Measurements from ENCODE around the gene PLA2R1. TPM values are rescaled to one million over a fixed set of nuclear protein-coding genes. Genes with fewer than 3 reads are reported as not detected.

PLA2R1 gene
- polyA plus RNA-seq, 3 donors, result not detected

DNA sequence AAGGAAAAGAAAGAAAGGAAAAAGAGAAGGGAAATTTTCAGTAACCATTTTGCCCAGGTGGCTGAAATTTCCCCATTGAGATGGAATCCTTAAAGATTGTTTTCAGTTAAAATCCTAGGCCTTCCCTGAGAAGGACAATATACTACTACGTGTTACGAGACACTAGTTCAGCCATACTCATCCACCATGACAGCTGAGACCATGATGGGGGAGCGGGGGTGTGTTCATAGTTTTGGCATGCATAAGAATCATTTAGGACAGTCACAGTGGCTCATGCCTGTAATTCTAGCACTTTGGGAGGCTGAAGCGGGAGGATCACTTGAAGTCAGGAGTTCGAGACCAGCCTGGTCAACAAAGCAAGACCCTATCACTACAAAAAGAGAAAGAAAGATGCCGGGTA lies 28.0 kb downstream of the PLA2R1 start:
- Mint-ChIP-seq H3K36me3 (no peaks in the 10 kb centered on the region), H3K27me3 (ENCODE audit: low read depth in 3 of 3) (peaks cover 0 to 4% (median 0%) of the 10 kb centered on the region in 3 donors), H3K27ac (no peak overlapping the region), H3K9me3 (no peaks in the 10 kb centered on the region), H3K4me1 (no peaks in the 10 kb centered on the region), H3K4me3 (no peak overlapping the region)
- H3K36me3 ChIP-seq (replicated peaks in 1 of 2; ENCODE audit: control insufficient read depth in 1 of 2, insufficient read depth in 2 of 2, low read length in 2 of 2), result no peaks in the 10 kb centered on the region
- H3K9ac ChIP-seq (ENCODE audit: insufficient read depth, low read length, poor library complexity, severe bottlenecking), result no peak overlapping the region
- no peaks in the 10 kb centered on the region for H3K27me3 ChIP-seq (ENCODE audit: control insufficient read depth in 2 of 2, insufficient read depth in 2 of 2, low read length in 2 of 2)
- no peaks in the 10 kb centered on the region for H3K79me2 ChIP-seq (ENCODE audit: insufficient read depth, low read length)
- no peak for DNase-seq
- no peak overlapping the region for H3K4me3 ChIP-seq (replicated peaks in 1 of 3; ENCODE audit: low read depth in 2 of 3, low read length in 3 of 3)
- intact Hi-C loops (cut with micrococcal nuclease), result no loop called here
- TF ChIP-seq, protein P1, sequence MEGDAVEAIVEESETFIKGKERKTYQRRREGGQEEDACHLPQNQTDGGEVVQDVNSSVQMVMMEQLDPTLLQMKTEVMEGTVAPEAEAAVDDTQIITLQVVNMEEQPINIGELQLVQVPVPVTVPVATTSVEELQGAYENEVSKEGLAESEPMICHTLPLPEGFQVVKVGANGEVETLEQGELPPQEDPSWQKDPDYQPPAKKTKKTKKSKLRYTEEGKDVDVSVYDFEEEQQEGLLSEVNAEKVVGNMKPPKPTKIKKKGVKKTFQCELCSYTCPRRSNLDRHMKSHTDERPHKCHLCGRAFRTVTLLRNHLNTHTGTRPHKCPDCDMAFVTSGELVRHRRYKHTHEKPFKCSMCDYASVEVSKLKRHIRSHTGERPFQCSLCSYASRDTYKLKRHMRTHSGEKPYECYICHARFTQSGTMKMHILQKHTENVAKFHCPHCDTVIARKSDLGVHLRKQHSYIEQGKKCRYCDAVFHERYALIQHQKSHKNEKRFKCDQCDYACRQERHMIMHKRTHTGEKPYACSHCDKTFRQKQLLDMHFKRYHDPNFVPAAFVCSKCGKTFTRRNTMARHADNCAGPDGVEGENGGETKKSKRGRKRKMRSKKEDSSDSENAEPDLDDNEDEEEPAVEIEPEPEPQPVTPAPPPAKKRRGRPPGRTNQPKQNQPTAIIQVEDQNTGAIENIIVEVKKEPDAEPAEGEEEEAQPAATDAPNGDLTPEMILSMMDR (IDR thresholded peaks at IDR 0.05), result no peak
- no peak overlapping the region for H3K4me2 ChIP-seq (replicated peaks; ENCODE audit: extremely low read depth, low read length, poor library complexity, severe bottlenecking)
- H3K27ac ChIP-seq (ENCODE audit: low read depth in 1 of 2, low read length in 2 of 2), result no peak overlapping the region
- H3K9me3 ChIP-seq (replicated peaks in 1 of 2; ENCODE audit: control insufficient read depth in 1 of 2, insufficient read depth in 1 of 2, low read length in 2 of 2), result no peaks in the 10 kb centered on the region
- WGBS (ENCODE audit: insufficient coverage), result no CpG with 5 or more reads among the region's 6 CpGs
- H4K20me1 ChIP-seq (ENCODE audit: insufficient read depth, low read length), result no peaks in the 10 kb centered on the region
- H3K4me1 ChIP-seq (ENCODE audit: control insufficient read depth in 1 of 2, insufficient read depth in 2 of 2, low read length in 2 of 2), result no peaks in the 10 kb centered on the region
- no peak overlapping the region for H2AFZ ChIP-seq (ENCODE audit: insufficient read depth, low read depth, low read length, poor library complexity, severe bottlenecking)

DNA sequence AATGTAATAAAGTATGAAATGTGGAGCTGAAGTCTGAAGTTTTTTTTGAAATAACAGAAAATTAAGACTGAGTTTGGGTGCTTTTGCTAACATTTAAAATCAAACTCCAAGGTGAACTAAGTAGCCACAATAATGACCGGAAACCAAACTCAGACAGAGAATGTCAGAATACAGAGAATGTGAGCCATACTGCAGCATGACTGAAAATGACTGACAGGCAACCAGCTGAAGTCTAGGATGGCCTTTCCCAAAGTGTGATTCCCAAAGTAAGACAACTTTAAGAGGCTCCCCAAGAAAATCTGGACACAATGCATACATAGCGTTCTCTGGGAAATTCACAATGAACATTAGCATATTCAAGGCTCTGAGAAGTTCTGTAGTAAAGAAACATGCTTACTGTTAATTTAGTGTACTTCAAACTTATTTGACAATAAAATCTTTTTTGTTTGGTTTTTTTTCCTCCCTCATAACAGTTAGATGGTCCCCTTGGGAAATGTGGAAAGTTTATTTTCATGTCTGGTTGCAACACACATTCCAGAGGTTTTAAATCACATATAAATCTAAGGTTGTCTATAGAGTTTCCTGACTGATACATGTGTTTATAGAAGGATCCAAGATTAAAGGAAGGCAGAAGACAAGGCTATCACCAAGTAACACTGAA lies 28.6 kb downstream of the PLA2R1 start:
- H3K9me3 Mint-ChIP-seq, result no peaks in the 10 kb centered on the region
- peaks cover 0 to 4% (median 0%) of the 10 kb centered on the region in 3 donors for H3K27me3 Mint-ChIP-seq (ENCODE audit: low read depth in 3 of 3)
- no peak for DNase-seq
- intact Hi-C loops (cut with micrococcal nuclease), result no loop called here
- H3K36me3 ChIP-seq (replicated peaks in 1 of 2; ENCODE audit: control insufficient read depth in 1 of 2, insufficient read depth in 2 of 2, low read length in 2 of 2), result no peaks in the 10 kb centered on the region
- H4K20me1 ChIP-seq (ENCODE audit: insufficient read depth, low read length), result no peaks in the 10 kb centered on the region
- H3K4me1 Mint-ChIP-seq, result no peaks in the 10 kb centered on the region
- H3K4me3 Mint-ChIP-seq, result no peak overlapping the region
- no peaks in the 10 kb centered on the region for H3K9me3 ChIP-seq (replicated peaks in 1 of 2; ENCODE audit: control insufficient read depth in 1 of 2, insufficient read depth in 1 of 2, low read length in 2 of 2)
- H3K4me3 ChIP-seq (replicated peaks in 1 of 3; ENCODE audit: low read depth in 2 of 3, low read length in 3 of 3), result no peak overlapping the region
- no peak overlapping the region for H3K27ac Mint-ChIP-seq
- no peaks in the 10 kb centered on the region for H3K4me1 ChIP-seq (ENCODE audit: control insufficient read depth in 1 of 2, insufficient read depth in 2 of 2, low read length in 2 of 2)
- H3K27ac ChIP-seq (ENCODE audit: low read depth in 1 of 2, low read length in 2 of 2), result no peak overlapping the region
- 100% methylated on average over 1 of the region's 2 CpGs for WGBS (ENCODE audit: insufficient coverage)
- H3K36me3 Mint-ChIP-seq, result no peaks in the 10 kb centered on the region
- H3K79me2 ChIP-seq (ENCODE audit: insufficient read depth, low read length), result no peaks in the 10 kb centered on the region
- H2AFZ ChIP-seq (ENCODE audit: insufficient read depth, low read depth, low read length, poor library complexity, severe bottlenecking), result no peak overlapping the region
- H3K4me2 ChIP-seq (replicated peaks; ENCODE audit: extremely low read depth, low read length, poor library complexity, severe bottlenecking), result no peak overlapping the region
- TF ChIP-seq, protein P1 (IDR thresholded peaks at IDR 0.05), result no peak
- H3K9ac ChIP-seq (ENCODE audit: insufficient read depth, low read length, poor library complexity, severe bottlenecking), result no peak overlapping the region
- no peaks in the 10 kb centered on the region for H3K27me3 ChIP-seq (ENCODE audit: control insufficient read depth in 2 of 2, insufficient read depth in 2 of 2, low read length in 2 of 2)

Data from CD14-positive monocyte (primary cell).